Adrenal gland (tissue), 5 donors: Measurements from ENCODE around the gene CNKSR3.

Experiments used
- POLR2A ChIP-seq, 2 donors: fragments of 450-650 bp; IDR thresholded peaks; one replicate each; pipeline ENCODE4 v1.6.1; 2017; ENCODE audit warnings: antibody characterized with exemption in 2 of 2, mild to moderate bottlenecking in 2 of 2, moderate library complexity in 1 of 2
- TF ChIP-seq, protein P1 (sequence below), 6 experiments: fragments of 450-650 bp in 4 of 6; fragments of 200-600 bp in 2 of 6; sonication (generic) in 1 of 6; IDR thresholded peaks; 1 replicate in 5 of 6; 2 replicates in 1 of 6; pipeline versions ENCODE4 v1.5.1 to v1.8.0; 2016 to 2021; ENCODE audit warnings: antibody characterized with exemption in 6 of 6, mild to moderate bottlenecking in 2 of 6, moderate library complexity in 1 of 6
- donor health status: DM: no; HTN: no; CAD: no.

DNA sequence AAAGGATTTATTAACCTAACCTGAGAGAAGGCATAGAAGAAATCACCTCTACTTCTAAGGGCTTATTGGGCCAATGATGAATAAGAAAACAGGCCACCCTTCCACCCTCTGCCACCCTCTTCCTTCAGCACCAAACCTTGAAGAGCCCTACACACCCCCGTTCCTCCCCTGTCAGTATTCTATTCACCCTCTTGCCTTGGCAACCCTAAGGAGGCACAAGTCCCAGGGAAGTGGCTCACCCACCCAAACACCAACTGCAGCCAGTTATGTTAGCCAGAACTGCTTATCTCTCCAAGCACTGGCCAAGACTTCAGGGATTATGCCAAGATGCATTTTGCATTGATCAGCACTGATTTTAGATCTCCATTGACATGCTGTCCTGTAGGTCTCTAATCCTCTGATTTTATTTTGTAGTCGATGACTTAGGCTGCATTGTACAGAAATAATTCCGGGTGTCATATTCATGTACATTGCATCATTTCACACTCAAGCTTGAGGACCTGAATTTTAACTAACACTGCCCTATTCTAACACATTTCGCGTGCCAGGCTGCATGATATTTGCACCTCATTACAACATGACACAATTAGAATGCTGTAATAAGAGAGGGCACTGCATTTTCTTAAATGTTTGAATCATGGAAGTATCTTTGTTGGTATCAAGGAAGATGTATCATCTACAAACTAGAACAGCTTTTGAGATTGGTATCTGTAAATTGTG is 15.7 kb downstream of the CNKSR3 start:
- TF ChIP-seq, protein P1, sequence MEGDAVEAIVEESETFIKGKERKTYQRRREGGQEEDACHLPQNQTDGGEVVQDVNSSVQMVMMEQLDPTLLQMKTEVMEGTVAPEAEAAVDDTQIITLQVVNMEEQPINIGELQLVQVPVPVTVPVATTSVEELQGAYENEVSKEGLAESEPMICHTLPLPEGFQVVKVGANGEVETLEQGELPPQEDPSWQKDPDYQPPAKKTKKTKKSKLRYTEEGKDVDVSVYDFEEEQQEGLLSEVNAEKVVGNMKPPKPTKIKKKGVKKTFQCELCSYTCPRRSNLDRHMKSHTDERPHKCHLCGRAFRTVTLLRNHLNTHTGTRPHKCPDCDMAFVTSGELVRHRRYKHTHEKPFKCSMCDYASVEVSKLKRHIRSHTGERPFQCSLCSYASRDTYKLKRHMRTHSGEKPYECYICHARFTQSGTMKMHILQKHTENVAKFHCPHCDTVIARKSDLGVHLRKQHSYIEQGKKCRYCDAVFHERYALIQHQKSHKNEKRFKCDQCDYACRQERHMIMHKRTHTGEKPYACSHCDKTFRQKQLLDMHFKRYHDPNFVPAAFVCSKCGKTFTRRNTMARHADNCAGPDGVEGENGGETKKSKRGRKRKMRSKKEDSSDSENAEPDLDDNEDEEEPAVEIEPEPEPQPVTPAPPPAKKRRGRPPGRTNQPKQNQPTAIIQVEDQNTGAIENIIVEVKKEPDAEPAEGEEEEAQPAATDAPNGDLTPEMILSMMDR (IDR thresholded peaks at IDR 0.05) = no peak
- TF ChIP-seq POLR2A (IDR thresholded peaks at IDR 0.05) = no peak
